Glutamatergic neuron (in vitro differentiated cells): Measurements from ENCODE around the gene ASPHD1. TPM values are rescaled to one million over a fixed set of nuclear protein-coding genes. Genes with fewer than 3 reads are reported as not detected.

Experiments
- DNase-seq: peaks from one replicate; pipeline ENCODE4 v3.0.0; 2022
- H3K27ac Mint-ChIP-seq: one replicate; pipeline ENCODE4 v1.8.0; 2020; ENCODE audit warnings: mild to moderate bottlenecking, mixed read lengths, inconsistent platforms; ENCODE audit not compliant: unreplicated experiment
- H3K27me3 Mint-ChIP-seq: one replicate; pipeline ENCODE4 v1.8.0; 2020; ENCODE audit warnings: mild to moderate bottlenecking, moderate library complexity, mixed read lengths, inconsistent platforms; ENCODE audit not compliant: unreplicated experiment
- H3K36me3 Mint-ChIP-seq: one replicate; pipeline ENCODE4 v1.8.0; 2020; ENCODE audit warnings: mild to moderate bottlenecking, mixed read lengths, inconsistent platforms; ENCODE audit not compliant: unreplicated experiment
- H3K4me1 Mint-ChIP-seq: one replicate; pipeline ENCODE4 v1.8.0; 2020; ENCODE audit warnings: mild to moderate bottlenecking, low read depth, mixed read lengths, inconsistent platforms; ENCODE audit not compliant: unreplicated experiment
- H3K4me3 Mint-ChIP-seq: one replicate; pipeline ENCODE4 v1.8.0; 2020; ENCODE audit warnings: mild to moderate bottlenecking, mixed read lengths, inconsistent platforms; ENCODE audit not compliant: unreplicated experiment
- H3K9me3 Mint-ChIP-seq: one replicate; pipeline ENCODE4 v1.8.0; 2020; ENCODE audit warnings: mild to moderate bottlenecking, moderate library complexity, mixed read lengths, inconsistent platforms; ENCODE audit not compliant: unreplicated experiment
- CTCF ChIP-seq: fragments of 200-600 bp; sonication (generic); IDR thresholded peaks from one replicate; pipeline ENCODE4 v1.5.0; 2021; ENCODE audit not compliant: partially characterized antibody, unreplicated experiment
- total RNA-seq: library from RNA; stranded (reverse); fragmentation: NEBNext Ultra II Directional; extraction: Animal tissue kit (Norgen Biotek cat#: 25700); gene quantifications from one replicate; pipeline ENCODE4 v1.2.1, GENCODE V29; 2021; ENCODE audit not compliant: unreplicated experiment

ASPHD1 gene
- total RNA-seq, 1 donor from 2014 or later = 56.4 TPM

- H3K27ac Mint-ChIP-seq = peak overlapping the region; percentile 96
- DNase-seq = no peak
- H3K4me1 Mint-ChIP-seq = peaks cover 21% of the 10 kb centered on the region
- H3K36me3 Mint-ChIP-seq = peaks cover 4% of the 10 kb centered on the region
- TF ChIP-seq CTCF = no peak
- H3K9me3 Mint-ChIP-seq = peaks cover 14% of the 10 kb centered on the region
- peaks cover 7% of the 10 kb centered on the region for H3K27me3 Mint-ChIP-seq
- peak overlapping the region; percentile 92 for H3K4me3 Mint-ChIP-seq
Observed at GRCh38 chr16:29900888-29901606, 759 bp downstream of the ASPHD1 start.

GRCh38 chr16:29901607-29901945 lies 1.3 kb downstream of the ASPHD1 start:
- no peak for TF ChIP-seq CTCF
- H3K9me3 Mint-ChIP-seq = peaks cover 14% of the 10 kb centered on the region
- H3K4me1 Mint-ChIP-seq = peaks cover 19% of the 10 kb centered on the region
- DNase-seq = no peak
- peaks cover 10% of the 10 kb centered on the region for H3K27me3 Mint-ChIP-seq
- peaks cover 4% of the 10 kb centered on the region for H3K36me3 Mint-ChIP-seq
- H3K27ac Mint-ChIP-seq = peak overlapping the region; percentile 44
- peak overlapping the region; percentile 85 for H3K4me3 Mint-ChIP-seq

- DNase-seq = no peak
- Mint-ChIP-seq H3K27ac (no peak overlapping the region), H3K4me3 (peak overlapping the region; percentile 53), H3K9me3 (peaks cover 9% of the 10 kb centered on the region), H3K27me3 (peaks cover 7% of the 10 kb centered on the region), H3K36me3 (no peaks in the 10 kb centered on the region), H3K4me1 (peaks cover 9% of the 10 kb centered on the region)
- TF ChIP-seq CTCF = no peak
Observed at GRCh38 chr16:29903590-29903989, 3.3 kb downstream of the ASPHD1 start.

GRCh38 chr16:29904947-29905346 lies 4.7 kb downstream of the ASPHD1 start:
- H3K4me1 Mint-ChIP-seq = peaks cover 8% of the 10 kb centered on the region
- DNase-seq = no peak
- H3K36me3 Mint-ChIP-seq = no peaks in the 10 kb centered on the region
- H3K27ac Mint-ChIP-seq = no peak overlapping the region
- no peak for TF ChIP-seq CTCF
- peaks cover 9% of the 10 kb centered on the region for H3K9me3 Mint-ChIP-seq
- peaks cover 7% of the 10 kb centered on the region for H3K27me3 Mint-ChIP-seq
- H3K4me3 Mint-ChIP-seq = no peak overlapping the region

- Mint-ChIP-seq H3K27me3 (peaks cover 5% of the 10 kb centered on the region), H3K27ac (no peak overlapping the region), H3K4me1 (peaks cover 8% of the 10 kb centered on the region), H3K4me3 (no peak overlapping the region), H3K9me3 (peaks cover 6% of the 10 kb centered on the region), H3K36me3 (no peaks in the 10 kb centered on the region)
- no peak for TF ChIP-seq CTCF
- DNase-seq = no peak
Observed at GRCh38 chr16:29905668-29906067, 5.4 kb downstream of the ASPHD1 start.
